ENCODE results near the gene CRTC1.
A peak's percentile ranks its signal among the peaks of the same experiment; 100 is the strongest.

CRTC1 gene

GRCh38 chr19:18683958-18684641, 620 bp downstream of the CRTC1 start:
- peak overlapping the region; percentile 18 to 75 for H3K9ac ChIP-seq (ENCODE audit: low read length in 2 of 2)
- no peaks in the 10 kb centered on the region for H3K36me3 ChIP-seq (ENCODE audit: control insufficient read depth in 2 of 2, insufficient read depth in 2 of 2, low read length in 2 of 2)
- H3K4me3 ChIP-seq (ENCODE audit: low read length in 2 of 2): peak overlapping the region; percentile 39 to 81
- no peaks in the 10 kb centered on the region for H3K9me3 ChIP-seq (ENCODE audit: control insufficient read depth in 2 of 2, low read length in 2 of 2)
- H3K27ac ChIP-seq (ENCODE audit: low read length): no peak overlapping the region
- H3K27me3 ChIP-seq (ENCODE audit: control insufficient read depth in 1 of 2, insufficient read depth in 2 of 2, low read length in 2 of 2): no peaks in the 10 kb centered on the region
- H3K4me1 ChIP-seq (ENCODE audit: control insufficient read depth, insufficient read depth, low read length): peaks cover 16% of the 10 kb centered on the region

GRCh38 chr19:18684642-18684993, 1.1 kb downstream of the CRTC1 start:
- Histone ChIP-seq H3K9me3 (ENCODE audit: control insufficient read depth in 2 of 2, low read length in 2 of 2) (no peaks in the 10 kb centered on the region), H3K27ac (ENCODE audit: low read length) (no peak overlapping the region)

GRCh38 chr19:18685597-18686190, 2.2 kb downstream of the CRTC1 start:
- H3K36me3 ChIP-seq (ENCODE audit: control insufficient read depth in 2 of 2, insufficient read depth in 2 of 2, low read length in 2 of 2): no peaks in the 10 kb centered on the region

More at GRCh38 chr19:18684642-18684993, 1.1 kb downstream of the CRTC1 start:
- Histone ChIP-seq H3K27me3 (ENCODE audit: control insufficient read depth in 1 of 2, insufficient read depth in 2 of 2, low read length in 2 of 2) (no peaks in the 10 kb centered on the region), H3K36me3 (ENCODE audit: control insufficient read depth in 2 of 2, insufficient read depth in 2 of 2, low read length in 2 of 2) (no peaks in the 10 kb centered on the region), H3K9ac (ENCODE audit: low read length in 2 of 2) (peak overlapping the region; percentile 18 to 29), H3K4me3 (ENCODE audit: low read length in 2 of 2) (peak overlapping the region in 1 of 2 donors; percentile 81), H3K4me1 (ENCODE audit: control insufficient read depth, insufficient read depth, low read length) (peaks cover 16% of the 10 kb centered on the region)

GRCh38 chr19:18687740-18688465, 4.4 kb downstream of the CRTC1 start:
- no peak overlapping the region for H3K27ac ChIP-seq (ENCODE audit: low read length)
- H3K9me3 ChIP-seq (ENCODE audit: control insufficient read depth in 2 of 2, low read length in 2 of 2): no peaks in the 10 kb centered on the region
- no peak overlapping the region for H3K9ac ChIP-seq (ENCODE audit: low read length in 2 of 2)
- no peaks in the 10 kb centered on the region for H3K27me3 ChIP-seq (ENCODE audit: control insufficient read depth in 1 of 2, insufficient read depth in 2 of 2, low read length in 2 of 2)
- no peak overlapping the region for H3K4me3 ChIP-seq (ENCODE audit: low read length in 2 of 2)
- no peaks in the 10 kb centered on the region for H3K36me3 ChIP-seq (ENCODE audit: control insufficient read depth in 2 of 2, insufficient read depth in 2 of 2, low read length in 2 of 2)
- H3K4me1 ChIP-seq (ENCODE audit: control insufficient read depth, insufficient read depth, low read length): peaks cover 14% of the 10 kb centered on the region

More at GRCh38 chr19:18685597-18686190, 2.2 kb downstream of the CRTC1 start:
- Histone ChIP-seq H3K9ac (ENCODE audit: low read length in 2 of 2) (no peak overlapping the region), H3K4me3 (ENCODE audit: low read length in 2 of 2) (no peak overlapping the region), H3K27ac (ENCODE audit: low read length) (no peak overlapping the region), H3K9me3 (ENCODE audit: control insufficient read depth in 2 of 2, low read length in 2 of 2) (no peaks in the 10 kb centered on the region), H3K27me3 (ENCODE audit: control insufficient read depth in 1 of 2, insufficient read depth in 2 of 2, low read length in 2 of 2) (no peaks in the 10 kb centered on the region), H3K4me1 (ENCODE audit: control insufficient read depth, insufficient read depth, low read length) (peaks cover 16% of the 10 kb centered on the region)

GRCh38 chr19:18696023-18696422, 12.5 kb downstream of the CRTC1 start:
- Histone ChIP-seq H3K27me3 (ENCODE audit: control insufficient read depth in 1 of 2, insufficient read depth in 2 of 2, low read length in 2 of 2) (no peaks in the 10 kb centered on the region), H3K9me3 (ENCODE audit: control insufficient read depth in 2 of 2, low read length in 2 of 2) (no peaks in the 10 kb centered on the region), H3K4me1 (ENCODE audit: control insufficient read depth, insufficient read depth, low read length) (peaks cover 19% of the 10 kb centered on the region), H3K4me3 (ENCODE audit: low read length in 2 of 2) (no peak overlapping the region), H3K36me3 (ENCODE audit: control insufficient read depth in 2 of 2, insufficient read depth in 2 of 2, low read length in 2 of 2) (no peaks in the 10 kb centered on the region), H3K9ac (ENCODE audit: low read length in 2 of 2) (no peak overlapping the region), H3K27ac (ENCODE audit: low read length) (no peak overlapping the region)

- Histone ChIP-seq H3K9ac (ENCODE audit: low read length in 2 of 2) (no peak overlapping the region), H3K27ac (ENCODE audit: low read length) (no peak overlapping the region), H3K36me3 (ENCODE audit: control insufficient read depth in 2 of 2, insufficient read depth in 2 of 2, low read length in 2 of 2) (no peaks in the 10 kb centered on the region), H3K4me3 (ENCODE audit: low read length in 2 of 2) (no peak overlapping the region), H3K4me1 (ENCODE audit: control insufficient read depth, insufficient read depth, low read length) (peaks cover 24% of the 10 kb centered on the region), H3K9me3 (ENCODE audit: control insufficient read depth in 2 of 2, low read length in 2 of 2) (no peaks in the 10 kb centered on the region), H3K27me3 (ENCODE audit: control insufficient read depth in 1 of 2, insufficient read depth in 2 of 2, low read length in 2 of 2) (no peaks in the 10 kb centered on the region)
Observed at GRCh38 chr19:18697680-18698079, 14.2 kb downstream of the CRTC1 start.

GRCh38 chr19:18698321-18699167, 15.1 kb downstream of the CRTC1 start:
- Histone ChIP-seq H3K4me1 (ENCODE audit: control insufficient read depth, insufficient read depth, low read length) (peaks cover 24% of the 10 kb centered on the region), H3K4me3 (ENCODE audit: low read length in 2 of 2) (no peak overlapping the region), H3K36me3 (ENCODE audit: control insufficient read depth in 2 of 2, insufficient read depth in 2 of 2, low read length in 2 of 2) (no peaks in the 10 kb centered on the region), H3K9me3 (ENCODE audit: control insufficient read depth in 2 of 2, low read length in 2 of 2) (no peaks in the 10 kb centered on the region), H3K27ac (ENCODE audit: low read length) (no peak overlapping the region), H3K9ac (ENCODE audit: low read length in 2 of 2) (no peak overlapping the region), H3K27me3 (ENCODE audit: control insufficient read depth in 1 of 2, insufficient read depth in 2 of 2, low read length in 2 of 2) (no peaks in the 10 kb centered on the region)

GRCh38 chr19:18699403-18700054, 16.0 kb downstream of the CRTC1 start:
- no peak overlapping the region for H3K9ac ChIP-seq (ENCODE audit: low read length in 2 of 2)
- no peak overlapping the region for H3K27ac ChIP-seq (ENCODE audit: low read length)
- no peak overlapping the region for H3K4me3 ChIP-seq (ENCODE audit: low read length in 2 of 2)

GRCh38 chr19:18700501-18701249, 17.2 kb downstream of the CRTC1 start:
- Histone ChIP-seq H3K4me3 (ENCODE audit: low read length in 2 of 2) (peak overlapping the region; percentile 77 to 84), H3K4me1 (ENCODE audit: control insufficient read depth, insufficient read depth, low read length) (peaks cover 24% of the 10 kb centered on the region), H3K27ac (ENCODE audit: low read length) (peak overlapping the region; percentile 41), H3K9ac (ENCODE audit: low read length in 2 of 2) (peak overlapping the region; percentile 62 to 64), H3K36me3 (ENCODE audit: control insufficient read depth in 2 of 2, insufficient read depth in 2 of 2, low read length in 2 of 2) (no peaks in the 10 kb centered on the region), H3K9me3 (ENCODE audit: control insufficient read depth in 2 of 2, low read length in 2 of 2) (no peaks in the 10 kb centered on the region), H3K27me3 (ENCODE audit: control insufficient read depth in 1 of 2, insufficient read depth in 2 of 2, low read length in 2 of 2) (no peaks in the 10 kb centered on the region)

More at GRCh38 chr19:18699403-18700054, 16.0 kb downstream of the CRTC1 start:
- Histone ChIP-seq H3K27me3 (ENCODE audit: control insufficient read depth in 1 of 2, insufficient read depth in 2 of 2, low read length in 2 of 2) (no peaks in the 10 kb centered on the region), H3K9me3 (ENCODE audit: control insufficient read depth in 2 of 2, low read length in 2 of 2) (no peaks in the 10 kb centered on the region), H3K4me1 (ENCODE audit: control insufficient read depth, insufficient read depth, low read length) (peaks cover 24% of the 10 kb centered on the region), H3K36me3 (ENCODE audit: control insufficient read depth in 2 of 2, insufficient read depth in 2 of 2, low read length in 2 of 2) (no peaks in the 10 kb centered on the region)

Data from stomach smooth muscle (tissue), 2 donors.